DMS114 treated with DMSO at 0.1 percent for 48 hours (cell line): ENCODE results near the gene CSTPP1.

ENCODE experiments used
- DNase-seq: peaks from one replicate; lab custom pipeline; 2025; ENCODE audit not compliant: unreplicated experiment; lab: John Stamatoyannopoulos, UW

Gene CSTPP1, protein sequence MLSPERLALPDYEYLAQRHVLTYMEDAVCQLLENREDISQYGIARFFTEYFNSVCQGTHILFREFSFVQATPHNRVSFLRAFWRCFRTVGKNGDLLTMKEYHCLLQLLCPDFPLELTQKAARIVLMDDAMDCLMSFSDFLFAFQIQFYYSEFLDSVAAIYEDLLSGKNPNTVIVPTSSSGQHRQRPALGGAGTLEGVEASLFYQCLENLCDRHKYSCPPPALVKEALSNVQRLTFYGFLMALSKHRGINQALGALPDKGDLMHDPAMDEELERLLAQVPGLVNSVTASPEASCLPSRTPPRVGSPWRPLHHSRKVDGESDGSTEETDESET

DNA sequence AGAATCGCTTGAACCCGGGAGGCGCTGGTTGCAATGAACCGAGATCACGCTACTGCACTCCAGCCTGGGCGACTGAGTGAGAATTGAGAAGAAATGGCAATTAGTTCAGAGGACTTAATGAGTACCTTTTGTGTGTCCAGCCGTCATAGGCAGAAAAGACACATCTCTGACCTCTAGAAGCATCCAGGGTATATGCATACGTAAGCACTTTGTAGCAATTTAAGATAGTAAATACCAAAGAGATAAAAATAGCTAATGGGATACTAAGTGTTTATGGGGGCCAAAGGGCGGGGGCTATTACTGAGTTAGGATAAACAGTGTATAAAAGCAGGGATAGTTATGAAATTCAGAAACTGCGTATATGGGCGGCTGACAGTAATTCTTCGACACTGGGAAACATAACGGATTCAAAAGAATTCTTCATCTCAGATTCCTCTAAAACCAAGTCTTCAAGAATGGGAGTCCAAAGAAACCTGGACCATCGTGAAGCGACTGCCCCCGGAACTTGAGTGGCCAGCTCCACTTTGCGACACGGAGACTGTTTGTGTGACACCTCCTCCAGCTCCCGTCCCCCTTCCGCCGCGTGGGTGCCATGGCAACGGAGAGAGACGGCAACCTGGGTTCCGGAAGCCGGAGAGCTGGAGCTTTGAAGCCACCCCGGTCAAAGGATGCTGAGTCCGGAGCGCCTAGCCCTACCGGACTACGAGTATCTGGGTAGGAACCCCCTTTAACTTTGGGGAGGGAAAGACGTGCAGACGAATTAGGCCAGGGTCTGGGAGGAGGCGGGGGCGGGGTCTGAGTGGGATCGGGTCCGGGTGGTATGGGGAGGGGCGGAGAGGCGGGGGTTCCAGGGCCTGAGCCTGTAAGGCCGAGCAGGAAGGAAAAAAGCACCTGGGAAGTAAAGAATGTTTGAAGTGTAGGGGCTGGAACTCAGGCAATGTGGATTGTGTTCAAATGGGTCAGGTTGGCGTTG is at the start of gene CSTPP1:
TSS of gene CSTPP1 (plus strand) at position 624 of the 973 bp plus-strand sequence. CDS start at position 669, 45 bp downstream.
- DNase-seq: peak; percentile 78

GRCh38 chr11:46888636-46889035 is 47.9 kb upstream of the CSTPP1 start:
- DNase-seq: no peak

DNA sequence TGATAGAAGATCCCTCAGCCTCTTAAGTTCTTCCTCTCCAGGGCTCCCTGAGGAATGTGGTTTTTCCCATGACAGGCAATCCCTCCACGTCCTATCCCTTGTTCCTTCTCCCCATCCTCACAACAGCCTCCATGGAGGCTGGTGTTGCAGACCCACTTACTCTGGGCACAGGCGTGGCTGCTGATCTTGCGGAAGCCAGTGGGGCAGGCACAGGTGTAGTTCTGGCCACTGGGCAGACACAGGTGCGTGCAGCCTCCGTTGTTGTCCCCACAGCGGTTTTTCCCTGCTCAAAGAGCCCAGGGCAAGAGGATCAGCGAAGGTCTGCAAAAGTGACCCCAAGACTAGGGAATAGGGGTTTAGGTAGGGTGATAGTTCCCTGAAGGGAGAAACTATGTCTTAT is 47.3 kb upstream of the CSTPP1 start:
- DNase-seq: no peak

GRCh38 chr11:46889689-46890475 is 46.7 kb upstream of the CSTPP1 start:
- peak; percentile 72 for DNase-seq

- DNase-seq: no peak
These were observed 45.9 kb upstream of the CSTPP1 start for GRCh38 chr11:46890665-46891064.

- no peak for DNase-seq
These were observed 44.5 kb upstream of the CSTPP1 start for GRCh38 chr11:46892109-46892508.

- no peak for DNase-seq
These were observed 43.7 kb upstream of the CSTPP1 start for GRCh38 chr11:46892838-46893237.

GRCh38 chr11:46894506-46894905 is 42.1 kb upstream of the CSTPP1 start:
- no peak for DNase-seq

- DNase-seq: no peak
These were observed 41.6 kb upstream of the CSTPP1 start for GRCh38 chr11:46894961-46895360.

DNA sequence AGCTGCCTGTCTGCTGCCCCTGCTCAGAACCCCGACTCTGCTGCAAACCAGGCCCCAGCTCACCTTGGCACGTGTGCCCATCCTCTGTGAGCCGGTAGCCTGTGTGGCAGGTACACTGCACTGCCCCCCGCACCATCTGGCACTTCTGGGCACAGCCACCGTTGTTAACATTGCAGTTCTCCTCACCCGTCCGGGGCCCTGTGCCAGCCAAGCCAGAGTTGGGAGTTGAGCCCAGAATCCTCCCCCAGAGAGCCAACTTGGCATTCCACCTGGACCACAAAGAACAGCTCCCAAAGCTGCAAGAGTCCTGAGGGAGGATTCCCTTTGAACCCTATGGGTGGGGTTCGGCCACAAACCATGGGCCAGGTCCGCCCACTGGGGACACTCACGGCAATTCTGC is 40.7 kb upstream of the CSTPP1 start:
- DNase-seq: no peak

DNA sequence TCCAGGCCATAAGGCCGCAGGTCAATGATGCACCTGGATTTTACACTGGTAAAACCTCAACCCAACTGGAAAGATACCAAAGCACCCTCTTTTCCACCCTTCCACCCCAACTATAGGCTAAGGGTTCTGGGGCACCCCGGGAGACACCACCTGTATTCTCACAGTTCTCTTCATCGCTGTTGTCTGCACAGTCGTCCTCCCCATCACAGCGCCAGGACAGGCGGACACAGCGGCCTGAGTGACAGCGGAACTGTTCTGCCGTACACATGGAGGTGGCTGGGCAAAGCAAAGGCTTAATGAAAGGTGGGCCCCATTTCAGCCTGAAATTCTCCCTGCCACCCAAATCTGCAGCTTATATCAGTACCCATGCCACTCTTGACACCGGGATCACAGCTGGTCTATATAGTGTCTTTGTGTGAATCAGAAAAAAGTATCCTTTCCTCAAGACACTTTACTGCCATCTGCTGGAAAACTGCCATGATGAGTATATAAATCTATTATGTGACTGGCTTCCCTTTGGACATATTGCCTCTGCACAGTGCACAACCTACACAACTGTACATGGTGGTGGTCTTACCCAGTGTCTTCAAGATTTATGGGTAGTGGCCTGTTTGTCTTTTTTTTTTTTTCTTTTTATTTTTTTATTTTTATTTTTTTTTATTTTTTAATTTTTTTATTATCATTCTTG is 39.7 kb upstream of the CSTPP1 start:
- DNase-seq: peak; percentile 7

DNA sequence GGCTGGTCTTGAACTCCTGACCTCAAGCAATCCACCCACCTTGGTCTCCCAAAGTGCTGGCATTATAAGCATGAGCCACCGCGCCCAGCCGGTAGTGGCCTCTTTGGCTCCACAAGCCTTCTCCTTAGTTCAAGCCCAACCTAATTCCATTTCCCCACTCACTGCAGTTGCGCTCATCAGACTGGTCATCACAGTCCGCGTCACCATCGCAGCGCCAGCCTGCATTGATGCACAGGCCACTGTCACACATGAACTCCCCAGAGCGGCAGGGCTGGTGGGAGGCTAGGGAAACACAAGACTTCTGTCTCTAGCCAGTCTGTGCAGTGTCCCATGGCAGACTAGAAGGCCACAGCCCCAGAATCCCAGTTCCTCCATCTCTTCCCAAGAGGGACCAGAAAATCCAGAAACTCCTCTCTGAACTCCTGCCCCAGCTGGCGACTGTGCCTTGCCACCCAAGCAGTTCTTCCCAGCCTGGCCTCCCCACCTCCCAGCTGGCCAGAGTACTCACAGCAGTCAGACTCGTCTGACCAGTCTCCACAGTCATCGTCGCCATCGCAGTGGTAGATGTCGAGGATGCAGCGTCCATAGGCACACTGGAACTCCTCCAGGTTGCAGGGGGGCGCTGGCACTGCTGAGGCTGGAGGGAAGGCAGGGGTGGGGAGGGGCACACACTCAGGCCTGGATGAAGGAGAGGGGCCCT is 38.0 kb upstream of the CSTPP1 start:
- no peak for DNase-seq

DNA sequence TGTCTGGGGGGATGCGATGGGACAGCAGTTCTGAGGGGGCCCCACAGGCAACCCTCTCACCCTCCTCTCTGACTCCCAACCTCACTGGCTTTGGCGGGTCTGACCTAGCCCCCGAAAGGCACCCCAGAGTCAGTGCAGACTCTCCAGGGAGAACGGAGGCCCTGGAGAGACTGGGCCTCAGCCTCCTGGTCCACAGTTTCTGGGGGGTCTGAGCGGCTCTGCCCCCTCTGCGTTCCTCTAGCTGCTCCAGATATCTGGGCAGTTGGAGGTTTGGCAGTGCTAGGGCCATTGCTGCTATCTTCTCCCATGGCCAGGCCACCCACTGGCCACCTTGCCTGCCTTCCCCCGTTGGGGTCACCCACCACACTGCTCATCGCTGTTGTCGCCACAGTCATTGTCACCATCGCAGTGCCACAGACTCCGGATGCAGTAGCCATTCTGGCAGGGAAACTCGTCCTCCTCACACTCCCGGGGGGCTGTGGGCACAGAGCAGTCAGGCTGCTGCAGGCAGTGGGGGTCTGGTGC is 37.0 kb upstream of the CSTPP1 start:
- no peak for DNase-seq

GRCh38 chr11:46900091-46900746 is 36.3 kb upstream of the CSTPP1 start:
- DNase-seq: no peak

GRCh38 chr11:46901156-46901555 is 35.4 kb upstream of the CSTPP1 start:
- DNase-seq: no peak

- no peak for DNase-seq
These were observed 33.9 kb upstream of the CSTPP1 start for GRCh38 chr11:46902694-46903093.

DNA sequence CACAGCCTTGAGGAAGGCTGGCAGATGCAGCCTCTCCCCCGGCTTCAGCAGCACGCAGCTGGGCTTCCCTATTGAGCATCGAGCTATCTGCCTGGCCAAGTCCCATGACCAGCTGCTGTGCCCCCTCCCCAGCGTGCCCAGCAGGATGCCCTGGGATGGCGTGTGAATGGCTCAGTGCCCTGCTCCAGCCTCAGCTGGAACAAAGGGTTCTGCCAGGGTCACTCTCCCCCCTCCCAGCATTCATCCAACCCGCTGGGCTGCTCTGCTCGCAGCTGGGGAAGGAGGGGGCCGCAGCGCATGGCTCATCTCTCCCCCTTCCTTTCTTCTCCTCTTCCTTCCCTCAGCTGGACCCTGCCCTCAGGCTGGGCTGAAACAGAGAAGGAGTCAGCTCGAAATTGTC is 32.7 kb upstream of the CSTPP1 start:
- no peak for DNase-seq

DNA sequence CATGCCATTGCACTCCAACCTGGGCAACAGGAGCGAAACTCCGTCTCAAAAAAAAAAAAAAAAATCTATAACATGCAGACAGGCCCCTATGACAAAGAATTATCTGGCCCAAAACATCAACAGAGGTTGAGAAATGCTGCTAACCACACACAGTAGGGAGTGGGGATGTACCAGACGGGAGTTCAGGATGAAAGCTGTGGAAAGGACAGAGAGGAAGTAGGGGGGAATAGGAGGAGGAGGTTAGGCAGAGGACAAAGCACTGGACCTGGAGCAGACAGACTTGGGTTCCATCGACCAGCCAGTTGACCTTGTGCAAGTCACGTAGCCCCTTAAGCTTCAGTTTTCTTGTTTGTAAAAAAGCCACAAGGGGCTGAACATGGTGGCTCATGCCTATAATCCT is 30.8 kb upstream of the CSTPP1 start:
- no peak for DNase-seq

- DNase-seq: no peak
These were observed 29.9 kb upstream of the CSTPP1 start for GRCh38 chr11:46906609-46907041.
